Ascending aorta (tissue), 2 donors: ENCODE data around the gene ZNF688. TPM values are rescaled to one million over a fixed set of nuclear protein-coding genes. Genes with fewer than 3 reads are reported as not detected.
A peak's percentile ranks its signal among the peaks of the same experiment; 100 is the strongest.

Experiments
- DNase-seq, 2 donors: peaks; one replicate each; pipeline ENCODE4 v3.0.0-alpha.2; 2019; ENCODE audit warnings: low spot score in 2 of 2
- H3K27ac ChIP-seq, 2 donors: fragments of 200-600 bp; sonication (generic); one replicate each; pipeline ENCODE4 v1.5.1; 2016 to 2017; ENCODE audit warnings: mild to moderate bottlenecking in 1 of 2
- H3K27me3 ChIP-seq: fragments of 200-600 bp; sonication (generic); one replicate; pipeline ENCODE4 v1.5.1; 2017
- H3K36me3 ChIP-seq, 2 donors: fragments of 200-600 bp; sonication (generic); one replicate each; pipeline ENCODE4 v1.5.1; 2016
- H3K4me1 ChIP-seq, 2 donors: fragments of 200-600 bp; sonication (generic); one replicate each; pipeline ENCODE4 v1.5.1; 2016 to 2017; ENCODE audit warnings: mild to moderate bottlenecking in 1 of 2
- H3K4me3 ChIP-seq, 2 donors: fragments of 200-600 bp; sonication (generic); one replicate each; pipeline ENCODE4 v1.5.1; 2016 to 2017; ENCODE audit warnings: mild to moderate bottlenecking in 1 of 2
- H3K9me3 ChIP-seq, 2 donors: fragments of 200-600 bp; sonication (generic); one replicate each; pipeline ENCODE4 v1.5.1; 2016
- intact Hi-C: fragments of 100-400 bp; cut with DNase I; formaldehyde crosslinking; loops from one replicate; pipeline ENCODE4 v1.15.1; 2023
- total RNA-seq: library from RNA; depleted of rRNA; stranded (reverse); fragments of >200 nt; gene quantifications from one replicate; pipeline ENCODE4 v1.1.0, GENCODE V29; 2016
- TF ChIP-seq, protein P1 (sequence below), 3 experiments: fragments of 200-600 bp in 2 of 3; fragments of 450-650 bp in 1 of 3; sonication (generic) in 2 of 3; IDR thresholded peaks; one replicate each; pipeline ENCODE4 v1.5.1; 2016 to 2019; ENCODE audit warnings: antibody characterized with exemption in 3 of 3, mild to moderate bottlenecking in 1 of 3, moderate library complexity in 1 of 3

The ZNF688 gene
- total RNA-seq, 1 donor from 2014 or later = 11.3 TPM

GRCh38 chr16:30565526-30565925 is 6.0 kb downstream of the ZNF688 start:
- Histone ChIP-seq H3K9me3 (no peaks in the 10 kb centered on the region), H3K36me3 (peaks cover 0 to 3% of the 10 kb centered on the region in 2 donors), H3K4me1 (peaks cover 7 to 11% of the 10 kb centered on the region in 2 donors), H3K27me3 (no peaks in the 10 kb centered on the region), H3K4me3 (no peak overlapping the region), H3K27ac (no peak overlapping the region)
- TF ChIP-seq, protein P1, sequence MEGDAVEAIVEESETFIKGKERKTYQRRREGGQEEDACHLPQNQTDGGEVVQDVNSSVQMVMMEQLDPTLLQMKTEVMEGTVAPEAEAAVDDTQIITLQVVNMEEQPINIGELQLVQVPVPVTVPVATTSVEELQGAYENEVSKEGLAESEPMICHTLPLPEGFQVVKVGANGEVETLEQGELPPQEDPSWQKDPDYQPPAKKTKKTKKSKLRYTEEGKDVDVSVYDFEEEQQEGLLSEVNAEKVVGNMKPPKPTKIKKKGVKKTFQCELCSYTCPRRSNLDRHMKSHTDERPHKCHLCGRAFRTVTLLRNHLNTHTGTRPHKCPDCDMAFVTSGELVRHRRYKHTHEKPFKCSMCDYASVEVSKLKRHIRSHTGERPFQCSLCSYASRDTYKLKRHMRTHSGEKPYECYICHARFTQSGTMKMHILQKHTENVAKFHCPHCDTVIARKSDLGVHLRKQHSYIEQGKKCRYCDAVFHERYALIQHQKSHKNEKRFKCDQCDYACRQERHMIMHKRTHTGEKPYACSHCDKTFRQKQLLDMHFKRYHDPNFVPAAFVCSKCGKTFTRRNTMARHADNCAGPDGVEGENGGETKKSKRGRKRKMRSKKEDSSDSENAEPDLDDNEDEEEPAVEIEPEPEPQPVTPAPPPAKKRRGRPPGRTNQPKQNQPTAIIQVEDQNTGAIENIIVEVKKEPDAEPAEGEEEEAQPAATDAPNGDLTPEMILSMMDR (IDR thresholded peaks at IDR 0.05) = no peak
- no peak for DNase-seq
- intact Hi-C loops = no loop called here

GRCh38 chr16:30562021-30562420 is 9.5 kb downstream of the ZNF688 start:
- TF ChIP-seq, protein P1 (IDR thresholded peaks at IDR 0.05) = no peak
- intact Hi-C loops = no loop called here
- H3K9me3 ChIP-seq = no peaks in the 10 kb centered on the region
- H3K27ac ChIP-seq = no peak overlapping the region
- no peaks in the 10 kb centered on the region for H3K27me3 ChIP-seq
- peak overlapping the region in 1 of 2 donors; percentile 62 for H3K4me3 ChIP-seq
- H3K4me1 ChIP-seq = peaks cover 2 to 4% of the 10 kb centered on the region in 2 donors
- no peak for DNase-seq
- no peaks in the 10 kb centered on the region for H3K36me3 ChIP-seq

GRCh38 chr16:30561089-30561816 is 10.3 kb downstream of the ZNF688 start:
- H3K4me3 ChIP-seq = peak overlapping the region; percentile 62 to 64
- no peaks in the 10 kb centered on the region for H3K9me3 ChIP-seq
- no peaks in the 10 kb centered on the region for H3K27me3 ChIP-seq
- intact Hi-C loops = no loop called here
- DNase-seq = no peak
- peaks cover 9 to 10% of the 10 kb centered on the region in 2 donors for H3K4me1 ChIP-seq
- H3K36me3 ChIP-seq = peaks cover 0 to 2% of the 10 kb centered on the region in 2 donors
- H3K27ac ChIP-seq = peak overlapping the region in 1 of 2 donors; percentile 49
- TF ChIP-seq, protein P1 (IDR thresholded peaks at IDR 0.05) = no peak

- intact Hi-C loops = loop anchor here (2.0 kb wide), 2 partner anchors 33 to 91 kb away; partner anchors contain the start of genes PRR14 and ZNF768
Observed at GRCh38 chr16:30559690-30560089, 11.8 kb downstream of the ZNF688 start.

GRCh38 chr16:30558789-30559377 is 12.6 kb downstream of the ZNF688 start:
- H3K27me3 ChIP-seq = no peaks in the 10 kb centered on the region
- TF ChIP-seq, protein P1 (IDR thresholded peaks at IDR 0.05) = no peak
- no peak for DNase-seq
- intact Hi-C loops = loop anchor here (1.0 to 2.0 kb wide), 7 partner anchors 12 to 100 kb away; partner anchors contain the start of genes PRR14, ZNF688, ZNF747 and ZNF768
- peaks cover 9 to 10% of the 10 kb centered on the region in 2 donors for H3K4me1 ChIP-seq
- peak overlapping the region in 1 of 2 donors; percentile 50 for H3K4me3 ChIP-seq
- no peaks in the 10 kb centered on the region for H3K9me3 ChIP-seq
- peaks cover 15 to 25% of the 10 kb centered on the region in 2 donors for H3K36me3 ChIP-seq
- peak overlapping the region; percentile 10 to 50 for H3K27ac ChIP-seq

More at GRCh38 chr16:30559690-30560089, 11.8 kb downstream of the ZNF688 start:
- H3K9me3 ChIP-seq = no peaks in the 10 kb centered on the region
- H3K36me3 ChIP-seq = peaks cover 11 to 17% of the 10 kb centered on the region in 2 donors
- TF ChIP-seq, protein P1 (IDR thresholded peaks at IDR 0.05) = no peak
- no peak overlapping the region for H3K27ac ChIP-seq
- peaks cover 9 to 10% of the 10 kb centered on the region in 2 donors for H3K4me1 ChIP-seq
- no peaks in the 10 kb centered on the region for H3K27me3 ChIP-seq
- no peak overlapping the region for H3K4me3 ChIP-seq
- no peak for DNase-seq
